Heart right ventricle (tissue), 16 donors: ENCODE measurements around the gene PCDHGA8. TPM values are rescaled to one million over a fixed set of nuclear protein-coding genes. Genes with fewer than 3 reads are reported as not detected.

Experiments used
- ATAC-seq, 8 donors: fragments of 200-7000 bp; cut with Tn5 transposase; one replicate each; pipeline ENCODE4 v1.9.1; 2020; ENCODE audit warnings: mild to moderate bottlenecking in 8 of 8, moderate library complexity in 8 of 8, moderate number of reproducible peaks in 1 of 8
- DNase-seq, 2 donors: peaks; one replicate each; pipeline ENCODE4 v3.0.0-alpha.2; 2020
- H3K27ac ChIP-seq, 10 donors: fragments of 200-600 bp; sonication (generic) in 2 of 10; one replicate each; pipeline versions ENCODE4 v1.5.0 to v1.8.0; 2020 to 2022; ENCODE audit warnings: mild to moderate bottlenecking in 3 of 10
- H3K27me3 ChIP-seq, 7 donors: fragments of 200-600 bp; one replicate each; pipeline ENCODE4 v1.8.0; 2021 to 2022; ENCODE audit warnings: mild to moderate bottlenecking in 2 of 7
- H3K36me3 ChIP-seq, 9 donors: fragments of 200-600 bp; sonication (generic) in 1 of 9; one replicate each; pipeline versions ENCODE4 v1.5.0 to v1.8.0; 2020 to 2022; ENCODE audit warnings: mild to moderate bottlenecking in 2 of 9
- H3K4me1 ChIP-seq, 9 donors: fragments of 200-600 bp; sonication (generic) in 1 of 9; one replicate each; pipeline versions ENCODE4 v1.5.0 to v1.8.0; 2020 to 2022; ENCODE audit warnings: mild to moderate bottlenecking in 4 of 9
- H3K4me3 ChIP-seq, 10 donors: fragments of 200-600 bp; sonication (generic) in 2 of 10; one replicate each; pipeline versions ENCODE4 v1.5.0 to v1.8.0; 2020 to 2022; ENCODE audit warnings: mild to moderate bottlenecking in 7 of 10, moderate library complexity in 2 of 10
- H3K9me3 ChIP-seq, 11 donors: fragments of 200-600 bp in 10 of 11; sonication (generic) in 2 of 11; one replicate each; pipeline versions ENCODE4 v1.5.0 to v1.8.0; 2013 to 2022; ENCODE audit warnings: mild to moderate bottlenecking in 2 of 11, control low read depth in 1 of 11, moderate library complexity in 1 of 11
- WGBS, 2 donors: extraction: QIAGEN DNeasy Blood & Tissue Kit; methylation state at CpG; one replicate each; pipeline ENCODE4 v1.1.7; 2013; ENCODE audit warnings: inconsistent platforms in 1 of 2; 5-methylcytosine and 5-hydroxymethylcytosine counted together
- intact Hi-C, 10 donors: fragments of 100-400 bp; cut with DNase I; formaldehyde crosslinking; loops; one replicate each; pipeline versions ENCODE4 v1.11.1 to v1.14.2; 2022
- long read RNA-seq, 3 donors: library from polyadenylated mRNA; unstranded; transcript quantifications; one replicate each; pipeline ENCODE4 v2.0.0, GENCODE V29; 2020 to 2021
- polyA plus RNA-seq, 2 donors: library from polyadenylated mRNA; stranded (reverse); fragments of 200-250 nt; gene quantifications; one replicate each; pipeline ENCODE4 v1.2.3, GENCODE V29; 2013
- total RNA-seq, 10 donors: library from RNA; stranded (reverse); fragmentation: NEBNext Ultra II Directional in 3 of 10; extraction: Animal tissue kit (Norgen Biotek cat#: 25700) in 3 of 10; gene quantifications; one replicate each; pipeline versions ENCODE4 v1.2.1 to v1.2.4, GENCODE V29; 2021 to 2023
- TF ChIP-seq, protein P1 (sequence below), 9 donors: fragments of 200-600 bp; sonication (generic) in 2 of 9; IDR thresholded peaks; one replicate each; pipeline versions ENCODE4 v1.5.0 to v1.8.0; 2021 to 2022; ENCODE audit warnings: antibody characterized with exemption in 9 of 9, mild to moderate bottlenecking in 5 of 9, moderate library complexity in 1 of 9
- donor health status: Arrhythmogenic right ventricular cardiomyopathy.
- donor health status: ischemic (EF 13 %, LVEDD 7.1; RV severe dilation, severe dysfunction).
- donor health status: healthy with polysubstance abuse.
- donor health status: DM: no; HTN: yes; CAD: no.
- donor health status: DM: no; HTN: no; CAD: no.
- donor health status: ischemic (EF 25% LVEDD 6.9; RV normal size, moderate dysfunction).
- donor health status: ischemic (EF 25% LVEDD 5.7; RV mildly dilated, moderate dysfunction).
- donor health status: healthy.
- donor health status: DM: yes; HTN: yes; CAD: no.
- donor health status: Ischemic cardiomyopathy.
- donor health status: ischemic (EF 35%, LVEDD 5.7; RV mildly dilated, moderate dysfunction).
- donor health status: nonischemic (EF 11% LVEDD 7.7; RV severe dilation, severe dysfunction).
- donor health status: DM: yes; HTN: yes; CAD: no.
- donor health status: PGD.
- donor health status: ischemic (EF 29% LVEDD 5.4; RV normal size, mild dysfunction).
- donor health status: nonischemic (EF 23%, LVEDD 6.1; RV moderate dilation, normal function).

The PCDHGA8 gene
- 10 to 100 TPM in 1 of 10 donors, 1 to 10 TPM in 9; 7.2 to 11.2 (median 8.7) TPM for total RNA-seq
- polyA plus RNA-seq: 1 to 10 TPM in 1 of 2 donors, under 1 TPM in 1; 0.28 to 3.7 TPM
- long read RNA-seq, donor 1, full-length matches to known transcripts: 1 of 1 reads
- long read RNA-seq, donor 1, partial matches to known transcripts: 0 of 1 reads
- long read RNA-seq, donor 1, other reads (novel, unspliced or antisense): 0 of 1 reads
- long read RNA-seq, donor 2, full-length matches to known transcripts: 1 of 1 reads
- long read RNA-seq, donor 2, partial matches to known transcripts: 0 of 1 reads
- long read RNA-seq, donor 2, other reads (novel, unspliced or antisense): 0 of 1 reads
- long read RNA-seq, donor 3, full-length matches to known transcripts: 1 of 1 reads
- long read RNA-seq, donor 3, partial matches to known transcripts: 0 of 1 reads
- long read RNA-seq, donor 3, other reads (novel, unspliced or antisense): 0 of 1 reads

DNA sequence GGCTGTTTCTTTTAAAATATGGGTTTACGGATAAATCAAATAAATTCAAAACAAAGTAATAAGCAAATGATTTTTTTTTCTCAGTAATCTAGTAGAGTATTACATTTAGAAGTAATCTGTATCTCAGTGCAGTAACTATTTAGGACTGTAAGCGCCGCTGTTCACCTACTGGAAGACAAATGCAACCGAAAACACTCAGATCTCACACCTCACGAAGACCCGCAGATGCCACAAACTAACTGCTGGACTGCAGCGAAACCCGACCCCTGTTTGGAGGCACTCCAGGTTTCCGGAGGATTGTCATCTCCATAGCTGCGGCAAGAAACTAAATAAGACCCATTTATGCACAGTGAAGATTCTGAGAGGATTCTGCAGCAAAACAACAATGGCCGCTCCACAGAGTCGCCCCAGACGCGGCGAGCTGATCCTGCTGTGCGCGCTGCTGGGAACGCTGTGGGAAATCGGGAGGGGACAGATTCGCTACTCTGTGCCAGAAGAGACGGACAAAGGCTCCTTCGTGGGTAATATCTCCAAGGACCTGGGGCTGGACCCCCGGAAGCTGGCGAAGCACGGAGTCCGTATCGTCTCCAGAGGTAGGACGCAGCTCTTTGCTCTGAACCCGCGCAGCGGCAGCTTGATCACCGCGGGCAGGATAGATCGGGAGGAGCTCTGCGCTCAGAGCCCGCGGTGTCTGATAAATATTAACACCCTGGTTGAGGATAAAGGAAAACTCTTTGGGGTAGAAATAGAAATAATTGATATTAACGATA lies at the start of gene PCDHGA8:
TSS of gene PCDHGA8 (plus strand) at position 205 of the 770 bp plus-strand sequence. CDS start at position 386, 181 bp downstream.
- ATAC-seq (no peak), DNase-seq (no peak)
- TF ChIP-seq, protein P1, sequence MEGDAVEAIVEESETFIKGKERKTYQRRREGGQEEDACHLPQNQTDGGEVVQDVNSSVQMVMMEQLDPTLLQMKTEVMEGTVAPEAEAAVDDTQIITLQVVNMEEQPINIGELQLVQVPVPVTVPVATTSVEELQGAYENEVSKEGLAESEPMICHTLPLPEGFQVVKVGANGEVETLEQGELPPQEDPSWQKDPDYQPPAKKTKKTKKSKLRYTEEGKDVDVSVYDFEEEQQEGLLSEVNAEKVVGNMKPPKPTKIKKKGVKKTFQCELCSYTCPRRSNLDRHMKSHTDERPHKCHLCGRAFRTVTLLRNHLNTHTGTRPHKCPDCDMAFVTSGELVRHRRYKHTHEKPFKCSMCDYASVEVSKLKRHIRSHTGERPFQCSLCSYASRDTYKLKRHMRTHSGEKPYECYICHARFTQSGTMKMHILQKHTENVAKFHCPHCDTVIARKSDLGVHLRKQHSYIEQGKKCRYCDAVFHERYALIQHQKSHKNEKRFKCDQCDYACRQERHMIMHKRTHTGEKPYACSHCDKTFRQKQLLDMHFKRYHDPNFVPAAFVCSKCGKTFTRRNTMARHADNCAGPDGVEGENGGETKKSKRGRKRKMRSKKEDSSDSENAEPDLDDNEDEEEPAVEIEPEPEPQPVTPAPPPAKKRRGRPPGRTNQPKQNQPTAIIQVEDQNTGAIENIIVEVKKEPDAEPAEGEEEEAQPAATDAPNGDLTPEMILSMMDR (IDR thresholded peaks at IDR 0.05): peak in 4 of 9 donors; percentile 21 to 31 (median 27)
- peaks cover 0 to 72% (median 0%) of the 10 kb centered on the region in 7 donors for H3K27me3 ChIP-seq
- H3K27ac ChIP-seq: no peak within 1 kb of the TSS
- 37 to 40% methylated on average over 38 of the region's 38 CpGs for WGBS, 2 donors
- H3K9me3 ChIP-seq: peaks cover 0 to 95% (median 58%) of the 10 kb centered on the region in 11 donors
- intact Hi-C loops: loop anchor here in 1 of 10 donors (5.0 kb wide), 1 partner anchor 40 kb away; the partner anchor contains the start of gene PCDHGB1
- H3K4me1 ChIP-seq: peaks cover 0 to 8% (median 0%) of the 10 kb centered on the region in 9 donors
- peaks cover 0 to 28% (median 3%) of the 10 kb centered on the region in 9 donors for H3K36me3 ChIP-seq
- no peak within 1 kb of the TSS for H3K4me3 ChIP-seq

GRCh38 chr5:141342773-141343172 lies 49.7 kb upstream of the PCDHGA8 start:
- peaks cover 0 to 99% (median 31%) of the 10 kb centered on the region in 11 donors for H3K9me3 ChIP-seq
- ATAC-seq: peak in 6 of 8 donors; percentile 32 to 74 (median 61)

DNA sequence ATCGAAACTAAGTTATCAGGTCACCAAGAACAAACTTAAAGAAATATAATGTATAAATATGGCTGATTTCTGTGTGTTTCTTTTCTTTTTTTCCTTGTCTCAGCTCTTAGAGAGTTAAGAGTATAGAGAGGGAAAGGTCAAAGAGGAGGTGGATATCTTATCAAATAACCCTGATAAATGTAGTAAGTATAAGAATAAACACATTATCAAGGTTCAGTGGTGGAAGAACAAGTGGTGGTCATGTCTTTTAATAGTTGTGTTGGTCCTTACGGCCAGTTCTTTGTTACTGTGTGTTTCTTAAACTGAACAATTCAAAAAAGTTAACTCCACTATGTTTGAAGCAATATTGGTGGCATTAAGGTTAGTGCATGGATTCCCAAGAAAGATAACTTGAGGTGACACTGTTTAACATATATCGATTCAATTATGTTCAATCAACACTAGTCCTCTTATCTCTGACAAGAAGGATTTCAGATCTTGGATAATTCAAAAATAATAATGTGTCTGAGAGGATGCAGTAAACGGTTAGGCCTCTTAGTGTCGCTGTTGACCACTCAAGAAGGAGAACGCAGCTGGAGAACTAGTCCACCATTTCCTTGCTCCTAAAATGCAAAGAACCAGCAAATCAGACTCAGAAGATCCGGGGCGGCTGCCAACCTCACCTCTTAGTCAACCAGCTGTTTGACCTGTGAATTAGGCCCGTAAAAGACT lies 49.0 kb upstream of the PCDHGA8 start, which contains the start of gene PCDHGA3:
TSS of gene PCDHGA3 (plus strand) at position 588 of the 711 bp plus-strand sequence. CDS start 205 bp downstream, outside the sequence.
- peak within 1 kb of the TSS in 9 of 10 donors; percentile 42 to 58 (median 49) for H3K4me3 ChIP-seq
- peaks cover 0 to 35% (median 0%) of the 10 kb centered on the region in 7 donors for H3K27me3 ChIP-seq
- H3K36me3 ChIP-seq: peaks cover 0 to 3% (median 0%) of the 10 kb centered on the region in 9 donors
- TF ChIP-seq, protein P1 (IDR thresholded peaks at IDR 0.05): peak in 8 of 9 donors; percentile 17 to 66 (median 54)
- intact Hi-C loops: loop anchor here in 5 of 10 donors (2.0 to 10.0 kb wide), 4 partner anchors 25 to 221 kb away; partner anchors contain the start of gene PCDHGA11 (in 1 of the 5)
- H3K27ac ChIP-seq: peak within 1 kb of the TSS; percentile 42 to 83 (median 76)
- H3K9me3 ChIP-seq: peaks cover 0 to 99% (median 34%) of the 10 kb centered on the region in 11 donors
- H3K4me1 ChIP-seq: peaks cover 0 to 15% (median 0%) of the 10 kb centered on the region in 9 donors
- ATAC-seq (peak in 7 of 8 donors; percentile 49 to 74 (median 61)), DNase-seq (peak in 1 of 2 donors; percentile 41)
- WGBS, 2 donors: 18% methylated on average over 9 of the region's 9 CpGs

More at GRCh38 chr5:141342773-141343172, 49.7 kb upstream of the PCDHGA8 start:
- Histone ChIP-seq H3K36me3 (no peaks in the 10 kb centered on the region), H3K27me3 (peaks cover 0 to 41% (median 0%) of the 10 kb centered on the region in 7 donors), H3K27ac (peak overlapping the region; percentile 6 to 83 (median 74)), H3K4me1 (peaks cover 0 to 12% (median 0%) of the 10 kb centered on the region in 9 donors), H3K4me3 (peak overlapping the region; percentile 4 to 54 (median 26))
- DNase-seq: no peak
- intact Hi-C loops: loop anchor here in 5 of 10 donors (2.0 to 10.0 kb wide), 4 partner anchors 26 to 222 kb away; partner anchors contain the start of gene PCDHGA11 (in 1 of the 5)
- 9 to 15% methylated on average over 1 of the region's 1 CpG for whole genome bisulfite sequencing, 2 donors
- TF ChIP-seq, protein P1 (IDR thresholded peaks at IDR 0.05): no peak
